ENCODE results near the gene DPEP3. TPM values are rescaled to one million over a fixed set of nuclear protein-coding genes. Genes with fewer than 3 reads are reported as not detected.
A peak's percentile ranks its signal among the peaks of the same experiment; 100 is the strongest.

Gene DPEP3
- total RNA-seq, 1 donor from 2014 or later, result not detected

GRCh38 chr16:67967183-67967957, 12.9 kb downstream of the DPEP3 start:
- H2AFZ ChIP-seq (replicated peaks), result peak overlapping the region; percentile 67
- TF ChIP-seq EZH2 (IDR thresholded peaks at IDR 0.05) (no peak), CTCF (IDR thresholded peaks at IDR 0.05) (no peak), EZH2phosphoT487 (IDR thresholded peaks at IDR 0.05) (no peak)
- peaks cover 18% of the 10 kb centered on the region for H3K4me1 Mint-ChIP-seq
- H3K36me3 ChIP-seq, result no peaks in the 10 kb centered on the region
- no peaks in the 10 kb centered on the region for H3K36me3 Mint-ChIP-seq
- H4K20me1 ChIP-seq (ENCODE audit: low read depth), result peaks cover 5% of the 10 kb centered on the region
- H3K4me3 Mint-ChIP-seq, result peak overlapping the region; percentile 89
- H3K79me2 ChIP-seq (ENCODE audit: low read depth), result no peaks in the 10 kb centered on the region
- H3K4me2 ChIP-seq, result peak overlapping the region; percentile 86
- peaks cover 24% of the 10 kb centered on the region for H3F3A ChIP-seq (ENCODE audit: low read depth)
- peak overlapping the region; percentile 55 for H3K4me3 ChIP-seq
- H3K27ac ChIP-seq, result no peak overlapping the region
- H3K9me3 ChIP-seq (ENCODE audit: low read depth), result no peaks in the 10 kb centered on the region
- peak overlapping the region; percentile 16 for H3K9ac ChIP-seq
- peaks cover 20% of the 10 kb centered on the region for H3K27me3 ChIP-seq
- peaks cover 17% of the 10 kb centered on the region for H3K27me3 Mint-ChIP-seq (ENCODE audit: insufficient read depth, low read depth)
- no peak overlapping the region for H3K27ac Mint-ChIP-seq
- DNase-seq (ENCODE audit: low spot score), result no peak
- H3K4me1 ChIP-seq, result peaks cover 14% of the 10 kb centered on the region
- no peaks in the 10 kb centered on the region for H3K9me3 Mint-ChIP-seq

DNA sequence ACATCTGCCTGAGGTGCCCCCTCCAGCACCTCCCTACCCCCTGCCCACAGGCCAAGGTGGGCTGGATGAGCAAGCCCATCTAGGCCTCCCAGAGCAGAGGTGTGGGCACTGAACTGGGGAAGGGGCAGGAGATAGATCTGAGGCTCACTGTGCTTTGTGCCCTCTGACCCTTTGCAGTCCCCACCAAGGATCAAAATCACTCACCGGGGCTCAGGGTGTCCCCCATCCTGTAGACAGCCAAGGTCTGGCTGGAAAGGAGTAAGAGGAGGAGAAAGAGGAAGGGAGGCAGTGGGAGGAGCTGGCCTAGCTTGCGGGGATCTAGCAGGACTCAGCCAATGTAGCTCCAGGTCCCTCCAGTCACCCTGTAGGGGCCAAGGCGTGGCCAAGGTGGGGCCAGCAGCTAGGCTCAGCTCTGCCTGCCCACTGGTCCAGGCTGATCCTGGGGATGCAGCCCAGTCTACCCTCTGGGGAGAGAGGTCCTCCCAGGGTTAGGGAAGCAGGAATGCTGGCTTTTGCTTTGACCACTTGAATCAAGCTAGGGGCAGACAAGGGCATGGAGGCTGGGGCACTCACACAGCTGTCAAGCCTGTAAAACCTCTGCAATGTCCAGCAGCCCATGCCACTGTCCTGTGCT, 13.6 kb downstream of the DPEP3 start:
- no peaks in the 10 kb centered on the region for H3K79me2 ChIP-seq (ENCODE audit: low read depth)
- H3K36me3 ChIP-seq, result no peaks in the 10 kb centered on the region
- H2AFZ ChIP-seq (replicated peaks), result no peak overlapping the region
- peaks cover 14% of the 10 kb centered on the region for H3K4me1 ChIP-seq
- no peak overlapping the region for H3K27ac ChIP-seq
- H3K9me3 ChIP-seq (ENCODE audit: low read depth), result no peaks in the 10 kb centered on the region
- peaks cover 18% of the 10 kb centered on the region for H3K4me1 Mint-ChIP-seq
- no peak overlapping the region for H3K4me3 ChIP-seq
- no peaks in the 10 kb centered on the region for H3K9me3 Mint-ChIP-seq
- H3K9ac ChIP-seq, result no peak overlapping the region
- peak; percentile 31 for DNase-seq (ENCODE audit: low spot score)
- no peaks in the 10 kb centered on the region for H3K36me3 Mint-ChIP-seq
- no peak overlapping the region for H3K27ac Mint-ChIP-seq
- H3K27me3 Mint-ChIP-seq (ENCODE audit: insufficient read depth, low read depth), result peaks cover 17% of the 10 kb centered on the region
- peak overlapping the region; percentile 89 for H3K4me3 Mint-ChIP-seq
- H4K20me1 ChIP-seq (ENCODE audit: low read depth), result peaks cover 5% of the 10 kb centered on the region
- TF ChIP-seq EZH2phosphoT487 (IDR thresholded peaks at IDR 0.05) (no peak), CTCF (IDR thresholded peaks at IDR 0.05) (no peak), EZH2 (IDR thresholded peaks at IDR 0.05) (no peak)
- peaks cover 24% of the 10 kb centered on the region for H3F3A ChIP-seq (ENCODE audit: low read depth)
- H3K4me2 ChIP-seq, result peak overlapping the region; percentile 86
- H3K27me3 ChIP-seq, result peaks cover 20% of the 10 kb centered on the region

DNA sequence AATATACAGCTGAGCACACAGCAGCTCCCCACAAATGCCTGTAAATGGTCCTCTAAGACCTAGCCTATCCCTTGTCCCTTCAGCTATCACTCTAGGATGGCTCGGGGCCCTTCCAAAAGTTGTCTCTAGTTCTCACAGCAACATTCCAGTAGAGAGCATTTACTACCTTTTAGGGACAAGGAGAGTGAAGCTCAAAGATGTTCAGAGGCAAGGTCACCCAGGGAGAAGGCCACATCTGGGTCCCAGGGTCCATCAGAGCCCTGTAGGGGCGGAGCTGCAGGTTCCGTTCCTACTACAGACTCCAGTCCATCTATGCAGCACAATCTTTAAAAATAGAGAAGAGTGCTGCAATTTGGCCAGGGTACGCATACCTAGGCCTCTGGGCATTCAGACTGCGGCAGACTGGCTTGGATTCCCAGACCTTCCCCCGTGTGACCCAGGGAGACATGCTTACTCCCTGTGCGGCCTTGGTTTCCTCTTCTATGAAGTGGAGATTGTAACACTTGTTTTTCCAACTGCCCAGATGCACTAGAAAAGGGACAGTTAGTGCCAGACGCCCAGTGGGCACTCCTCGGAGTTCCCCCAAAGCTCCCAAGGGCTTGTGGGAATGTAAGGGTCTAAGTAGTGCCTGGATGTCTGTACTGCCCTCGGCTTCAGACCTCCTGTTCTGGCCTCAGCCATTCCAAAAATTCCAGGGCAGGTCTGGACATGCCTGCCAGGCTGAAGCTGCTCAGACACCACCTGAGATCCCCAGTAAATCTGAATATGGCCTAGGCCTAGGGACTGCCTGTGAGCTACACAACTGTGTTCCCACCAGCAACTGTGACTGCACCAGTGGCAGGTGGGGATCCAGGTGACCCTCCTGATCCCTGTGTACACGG, 14.4 kb downstream of the DPEP3 start:
- Mint-ChIP-seq H3K27ac (no peak overlapping the region), H3K4me3 (no peak overlapping the region), H3K4me1 (peaks cover 18% of the 10 kb centered on the region), H3K36me3 (no peaks in the 10 kb centered on the region), H3K9me3 (no peaks in the 10 kb centered on the region), H3K27me3 (ENCODE audit: insufficient read depth, low read depth) (peaks cover 17% of the 10 kb centered on the region)
- Histone ChIP-seq H3K36me3 (no peaks in the 10 kb centered on the region), H3K9ac (no peak overlapping the region), H3K4me1 (peaks cover 14% of the 10 kb centered on the region), H3K27ac (no peak overlapping the region), H4K20me1 (ENCODE audit: low read depth) (peaks cover 5% of the 10 kb centered on the region), H3K4me2 (peak overlapping the region; percentile 86), H2AFZ (replicated peaks) (no peak overlapping the region), H3K9me3 (ENCODE audit: low read depth) (no peaks in the 10 kb centered on the region), H3K27me3 (peaks cover 20% of the 10 kb centered on the region), H3F3A (ENCODE audit: low read depth) (peaks cover 24% of the 10 kb centered on the region), H3K79me2 (ENCODE audit: low read depth) (no peaks in the 10 kb centered on the region), H3K4me3 (no peak overlapping the region)
- no peak for DNase-seq (ENCODE audit: low spot score)
- no peak for TF ChIP-seq EZH2phosphoT487 (IDR thresholded peaks at IDR 0.05)
- no peak for TF ChIP-seq CTCF (IDR thresholded peaks at IDR 0.05)
- TF ChIP-seq EZH2 (IDR thresholded peaks at IDR 0.05), result no peak

Data from neural progenitor cell (in vitro differentiated cells).